Fibroblast of the aortic adventitia (primary cell): ENCODE measurements around the gene LRRC8C. TPM values are rescaled to one million over a fixed set of nuclear protein-coding genes. Genes with fewer than 3 reads are reported as not detected.

Experiments used
- DNase-seq: peaks from one replicate; pipeline ENCODE4 v3.0.0-alpha.2; 2010; ENCODE audit warnings: low read depth
- H3K4me3 ChIP-seq: 2 replicates; pipeline ENCODE4 v1.5.1; 2011; ENCODE audit warnings: low read depth, mild to moderate bottlenecking, control low read depth, low read length, moderate library complexity
- CTCF ChIP-seq: IDR thresholded peaks from 2 replicates; pipeline ENCODE4 v1.5.1; 2011; ENCODE audit warnings: mild to moderate bottlenecking, low read length, control low read depth, inconsistent platforms; ENCODE audit not compliant: insufficient read depth
- total RNA-seq: library from RNA; depleted of rRNA; stranded (reverse); fragments of >200 nt; gene quantifications from 2 replicates; pipeline ENCODE4 v1.2.3, GENCODE V29; 2012; ENCODE audit warnings: low replicate concordance

The LRRC8C gene
- total RNA-seq, 1 donor, result 25.3 TPM

DNA sequence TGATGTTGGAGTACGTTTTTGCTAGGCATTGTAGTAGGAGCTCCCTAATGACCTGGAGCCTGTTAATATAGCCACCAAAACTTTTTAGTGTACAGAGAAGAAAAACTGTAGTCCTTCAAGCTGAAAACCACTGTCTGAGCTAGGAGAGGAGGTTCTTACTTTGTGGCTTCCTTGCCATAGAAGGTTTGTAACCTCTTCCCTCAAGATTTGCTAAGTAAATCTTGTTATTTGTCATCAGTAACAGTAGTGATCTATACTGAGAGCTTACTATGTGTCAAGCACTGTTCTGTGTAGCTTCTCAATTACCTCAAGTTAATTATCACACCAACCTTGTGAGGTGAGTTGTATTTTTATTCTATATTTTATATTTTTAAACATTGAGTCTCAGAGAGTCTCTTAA is 21.2 kb upstream of the LRRC8C start:
- H3K4me3 ChIP-seq, result no peak overlapping the region
- DNase-seq, result no peak
- TF ChIP-seq CTCF, result no peak

DNA sequence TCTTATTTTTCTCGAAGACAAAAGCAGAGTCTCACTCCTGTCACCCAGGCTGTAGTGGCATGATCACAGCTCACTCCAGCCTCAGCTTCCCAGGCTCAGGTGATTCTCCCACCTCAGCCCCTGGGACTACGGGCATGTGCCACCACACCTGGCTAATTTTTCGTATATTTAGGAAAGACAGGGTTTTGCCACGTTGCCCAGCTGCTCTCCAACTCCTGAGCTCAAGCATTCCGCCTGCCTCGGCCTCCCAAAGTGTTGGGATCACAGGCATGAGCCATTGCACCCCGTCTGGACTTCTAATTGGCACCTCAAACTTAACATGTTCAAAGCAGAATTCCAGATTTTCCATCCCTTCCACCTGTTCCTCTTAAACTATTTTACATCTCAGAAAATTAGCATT is 19.0 kb upstream of the LRRC8C start:
- H3K4me3 ChIP-seq, result no peak overlapping the region
- no peak for DNase-seq
- no peak for TF ChIP-seq CTCF

GRCh38 chr1:89615676-89616598 is 17.0 kb upstream of the LRRC8C start:
- no peak for DNase-seq
- H3K4me3 ChIP-seq, result no peak overlapping the region
- TF ChIP-seq CTCF, result peak; percentile 43

DNA sequence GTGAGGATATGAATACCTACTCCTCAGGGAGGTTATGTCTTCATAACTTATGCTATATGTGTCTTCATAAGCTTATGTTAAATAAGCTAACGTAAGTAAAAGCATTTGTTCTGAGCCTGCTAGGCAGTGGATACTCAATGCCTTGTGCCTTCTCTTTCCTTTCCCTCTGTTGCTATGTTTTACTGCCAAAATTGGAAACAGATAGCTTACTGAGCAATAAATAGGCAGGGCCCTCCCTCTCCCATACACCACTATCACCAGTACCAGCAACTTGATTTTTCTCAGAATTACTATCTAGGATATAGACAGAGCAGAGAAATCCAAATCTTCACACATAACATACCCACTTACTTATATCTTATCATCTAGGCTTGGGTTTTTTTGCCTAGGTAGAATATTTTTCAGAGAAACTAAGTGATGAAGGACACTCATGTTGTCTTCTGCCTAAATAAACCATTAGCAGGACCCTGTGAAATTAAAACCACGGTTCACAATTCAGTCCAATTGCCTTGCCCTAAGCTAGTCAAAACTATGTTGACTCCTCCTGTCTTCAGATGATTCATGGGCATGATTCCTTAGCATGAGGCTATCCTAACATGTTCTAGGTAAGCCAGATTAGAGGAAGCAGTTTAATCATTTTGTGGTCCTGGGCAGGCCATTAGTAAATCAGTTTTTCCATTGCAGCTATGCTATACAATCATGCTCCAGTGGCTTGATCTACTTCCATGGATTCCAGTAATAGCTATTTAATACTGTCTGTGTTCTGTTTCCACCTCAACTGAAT is 15.9 kb upstream of the LRRC8C start:
- H3K4me3 ChIP-seq, result no peak overlapping the region
- TF ChIP-seq CTCF, result no peak
- no peak for DNase-seq

DNA sequence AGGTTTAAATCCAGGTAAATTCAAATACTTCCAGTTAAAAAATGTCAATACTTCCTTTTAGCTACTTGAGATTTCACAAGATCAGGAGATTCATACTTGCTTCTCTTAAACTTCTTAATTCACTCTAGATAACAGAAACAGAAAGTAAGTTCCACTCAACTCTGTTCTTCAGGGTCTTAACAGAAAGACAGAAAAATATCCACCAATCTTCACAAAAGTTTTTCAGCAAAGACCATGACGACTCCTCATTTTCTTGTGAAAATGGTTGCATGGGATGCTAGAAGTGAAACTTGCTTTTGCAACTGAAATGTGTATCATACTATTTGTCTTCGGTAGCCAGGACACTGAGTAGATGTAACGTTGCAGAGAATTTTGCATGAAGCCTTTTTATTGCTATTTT is 12.3 kb upstream of the LRRC8C start:
- H3K4me3 ChIP-seq, result no peak overlapping the region
- no peak for TF ChIP-seq CTCF
- no peak for DNase-seq

DNA sequence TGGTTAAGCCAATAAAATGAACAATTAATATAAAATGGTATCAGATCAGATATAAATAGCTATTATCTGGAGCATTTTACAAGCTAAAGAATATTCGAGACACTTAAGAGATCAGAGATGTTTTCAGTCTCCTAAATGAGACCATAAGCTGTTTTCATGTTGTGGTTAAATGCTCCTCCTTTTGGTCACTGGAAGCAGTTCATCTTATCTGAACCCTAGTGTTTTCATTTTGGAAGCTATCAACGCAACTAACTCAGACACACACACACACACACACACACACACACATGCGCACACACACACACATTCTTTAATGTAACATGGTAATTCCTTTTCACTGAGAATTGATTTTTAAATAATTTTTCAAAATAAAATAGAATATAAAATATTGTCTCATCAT is 10.0 kb upstream of the LRRC8C start:
- H3K4me3 ChIP-seq, result no peak overlapping the region
- peak; percentile 25 for TF ChIP-seq CTCF
- no peak for DNase-seq
